ENCODE results near the gene SMARCA4.
"Not testable (repeated sequence)": the region's sequence is repeated elsewhere in the genome, so short reads cannot be mapped to it uniquely, and the experiment has no call there.

SMARCA4 gene

GRCh38 chr19:10923260-10924112 is 37.3 kb upstream of the SMARCA4 start:
- H3K27ac Mint-ChIP-seq, result no peak overlapping the region
- peaks cover 11% of the 10 kb centered on the region for H3K4me1 Mint-ChIP-seq
- H3K36me3 Mint-ChIP-seq, result peaks cover 3% of the 10 kb centered on the region
- H3K27me3 Mint-ChIP-seq, result no peaks in the 10 kb centered on the region
- no peaks in the 10 kb centered on the region for H3K9me3 Mint-ChIP-seq
- H3K4me3 Mint-ChIP-seq, result no peak overlapping the region

- H3K27me3 Mint-ChIP-seq, result no peaks in the 10 kb centered on the region
- H3K9me3 Mint-ChIP-seq, result no peaks in the 10 kb centered on the region
- H3K4me3 Mint-ChIP-seq, result no peak overlapping the region
- H3K36me3 Mint-ChIP-seq, result peaks cover 3% of the 10 kb centered on the region
- peaks cover 11% of the 10 kb centered on the region for H3K4me1 Mint-ChIP-seq
- H3K27ac Mint-ChIP-seq, result no peak overlapping the region
These were observed 36.2 kb upstream of the SMARCA4 start for GRCh38 chr19:10924597-10924996.

- no peaks in the 10 kb centered on the region for H3K27me3 Mint-ChIP-seq
- H3K27ac Mint-ChIP-seq, result peak overlapping the region; percentile 62
- peaks cover 21% of the 10 kb centered on the region for H3K4me1 Mint-ChIP-seq
- peak overlapping the region; percentile 96 for H3K4me3 Mint-ChIP-seq
- peaks cover 1% of the 10 kb centered on the region for H3K36me3 Mint-ChIP-seq
- H3K9me3 Mint-ChIP-seq, result no peaks in the 10 kb centered on the region
These were observed 32.9 kb upstream of the SMARCA4 start for GRCh38 chr19:10927730-10928562.

GRCh38 chr19:10928563-10929401 is 32.0 kb upstream of the SMARCA4 start, which contains the start of the genes TIMM29 and YIPF2:
TSS of gene TIMM29 (plus strand) at chr19:10928811. CDS start at chr19:10928823, 12 bp downstream.
TSS of gene YIPF2 (minus strand) at chr19:10928639. CDS start at chr19:10928410, 229 bp downstream.
- peaks cover 21% of the 10 kb centered on the region for H3K4me1 Mint-ChIP-seq
- H3K9me3 Mint-ChIP-seq, result no peaks in the 10 kb centered on the region
- peak within 1 kb of the TSS; percentile 96 for H3K4me3 Mint-ChIP-seq
- H3K27ac Mint-ChIP-seq, result peak within 1 kb of the TSS; percentile 94
- H3K27me3 Mint-ChIP-seq, result no peaks in the 10 kb centered on the region
- peaks cover 1% of the 10 kb centered on the region for H3K36me3 Mint-ChIP-seq

- Mint-ChIP-seq H3K9me3 (no peaks in the 10 kb centered on the region), H3K4me3 (peak overlapping the region; percentile 79), H3K36me3 (no peaks in the 10 kb centered on the region), H3K27me3 (no peaks in the 10 kb centered on the region), H3K27ac (no peak overlapping the region), H3K4me1 (peaks cover 21% of the 10 kb centered on the region)
These were observed 31.4 kb upstream of the SMARCA4 start for GRCh38 chr19:10929402-10929794.

- H3K27ac Mint-ChIP-seq, result no peak overlapping the region
- H3K36me3 Mint-ChIP-seq, result no peaks in the 10 kb centered on the region
- peaks cover 11% of the 10 kb centered on the region for H3K4me1 Mint-ChIP-seq
- no peaks in the 10 kb centered on the region for H3K27me3 Mint-ChIP-seq
- H3K9me3 Mint-ChIP-seq, result no peaks in the 10 kb centered on the region
- no peak overlapping the region for H3K4me3 Mint-ChIP-seq
These were observed 25.3 kb upstream of the SMARCA4 start for GRCh38 chr19:10935371-10936059.

GRCh38 chr19:10936661-10937084 is 24.2 kb upstream of the SMARCA4 start:
- Mint-ChIP-seq H3K27ac (no peak overlapping the region), H3K27me3 (no peaks in the 10 kb centered on the region), H3K4me1 (peaks cover 8% of the 10 kb centered on the region), H3K36me3 (no peaks in the 10 kb centered on the region), H3K4me3 (no peak overlapping the region), H3K9me3 (no peaks in the 10 kb centered on the region)

GRCh38 chr19:10941649-10942048 is 19.2 kb upstream of the SMARCA4 start:
- not testable (repeated sequence) for H3K27ac Mint-ChIP-seq, H3K36me3 Mint-ChIP-seq, H3K4me1 Mint-ChIP-seq, H3K4me3 Mint-ChIP-seq, H3K27me3 Mint-ChIP-seq, H3K9me3 Mint-ChIP-seq

GRCh38 chr19:10943412-10943811 is 17.4 kb upstream of the SMARCA4 start:
- not testable (repeated sequence) for H3K4me1 Mint-ChIP-seq, H3K9me3 Mint-ChIP-seq, H3K4me3 Mint-ChIP-seq, H3K27ac Mint-ChIP-seq, H3K27me3 Mint-ChIP-seq, H3K36me3 Mint-ChIP-seq

GRCh38 chr19:10945264-10945663 is 15.6 kb upstream of the SMARCA4 start:
- peaks cover 4% of the 10 kb centered on the region for H3K4me1 Mint-ChIP-seq
- no peak overlapping the region for H3K4me3 Mint-ChIP-seq
- no peaks in the 10 kb centered on the region for H3K36me3 Mint-ChIP-seq
- H3K27ac Mint-ChIP-seq, result no peak overlapping the region
- H3K27me3 Mint-ChIP-seq, result no peaks in the 10 kb centered on the region
- no peaks in the 10 kb centered on the region for H3K9me3 Mint-ChIP-seq

GRCh38 chr19:10946958-10947657 is 13.7 kb upstream of the SMARCA4 start:
- Mint-ChIP-seq H3K27me3 (no peaks in the 10 kb centered on the region), H3K27ac (no peak overlapping the region), H3K4me1 (peaks cover 2% of the 10 kb centered on the region), H3K4me3 (no peak overlapping the region), H3K36me3 (no peaks in the 10 kb centered on the region), H3K9me3 (no peaks in the 10 kb centered on the region)

- no peaks in the 10 kb centered on the region for H3K4me1 Mint-ChIP-seq
- H3K27me3 Mint-ChIP-seq, result no peaks in the 10 kb centered on the region
- no peak overlapping the region for H3K4me3 Mint-ChIP-seq
- no peaks in the 10 kb centered on the region for H3K36me3 Mint-ChIP-seq
- H3K27ac Mint-ChIP-seq, result no peak overlapping the region
- no peaks in the 10 kb centered on the region for H3K9me3 Mint-ChIP-seq
These were observed 8.0 kb upstream of the SMARCA4 start for GRCh38 chr19:10952809-10953208.

GRCh38 chr19:10959277-10959968 is 1.4 kb upstream of the SMARCA4 start:
- H3K36me3 Mint-ChIP-seq, result not testable (repeated sequence)

More at GRCh38 chr19:10959277-10959968, 1.4 kb upstream of the SMARCA4 start:
- Mint-ChIP-seq H3K27ac (peak overlapping the region; percentile 30), H3K4me1 (peaks cover 33% of the 10 kb centered on the region), H3K4me3 (peak overlapping the region; percentile 88)
- not testable (repeated sequence) for H3K9me3 Mint-ChIP-seq, H3K27me3 Mint-ChIP-seq

All from activated naive CD4-positive, alpha-beta T cell treated with anti-CD3 and anti-CD28 coated beads, Interleukin-2, amount 50 U/mL, for 24 hours (primary cell).